OCI-LY7 (cell line): ENCODE results near the gene EVC.

Experiments
- CTCF ChIP-seq: fragments of 200-600 bp; sonication (generic); conservative IDR thresholded peaks from 2 replicates; pipeline ENCODE4 v1.5.1; 2014; ENCODE audit warnings: mild to moderate bottlenecking, antibody characterized with exemption, low read length, moderate library complexity, mixed read lengths
- EZH2phosphoT487 ChIP-seq: fragments of 200-600 bp; sonication (generic); IDR thresholded peaks from 2 replicates; pipeline ENCODE4 v1.6.1; 2018; ENCODE audit warnings: low read depth, borderline replicate concordance, mild to moderate bottlenecking, mixed run types, antibody characterized with exemption, low read length, moderate library complexity, mixed read lengths

GRCh38 chr4:5710961-5711478 lies at the start of gene EVC:
- TF ChIP-seq CTCF (no peak), EZH2phosphoT487 (no peak)
